ENCODE measurements around the gene STRIT1.
"Not testable (repeated sequence)": the region's sequence is repeated elsewhere in the genome, so short reads cannot be mapped to it uniquely, and the experiment has no call there.

STRIT1 gene

GRCh38 chr3:155262855-155263254 is 30.6 kb downstream of the STRIT1 start:
- not testable (repeated sequence) for DNase-seq

- DNase-seq = no peak
Measured at GRCh38 chr3:155262295-155262694, 31.2 kb downstream of the STRIT1 start.

DNA sequence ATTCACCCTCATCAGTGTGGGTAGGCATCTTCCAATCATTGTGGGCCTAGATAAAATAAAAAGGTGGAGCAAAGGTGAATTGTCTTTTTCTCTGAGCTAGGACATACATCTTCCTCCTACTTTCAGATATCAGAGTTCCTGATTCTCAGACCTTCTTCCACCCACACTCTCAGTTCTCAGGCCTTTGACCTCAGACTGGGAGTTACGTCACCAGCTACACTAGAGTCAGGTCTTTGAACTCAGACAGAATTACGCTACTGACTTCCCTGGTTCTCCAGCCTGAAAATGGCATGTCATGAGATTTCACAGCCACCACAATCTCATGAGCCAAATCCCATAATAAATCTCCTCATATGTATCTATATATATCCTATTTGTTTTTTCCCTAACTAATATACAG is 39.0 kb downstream of the STRIT1 start:
- DNase-seq = no peak

DNA sequence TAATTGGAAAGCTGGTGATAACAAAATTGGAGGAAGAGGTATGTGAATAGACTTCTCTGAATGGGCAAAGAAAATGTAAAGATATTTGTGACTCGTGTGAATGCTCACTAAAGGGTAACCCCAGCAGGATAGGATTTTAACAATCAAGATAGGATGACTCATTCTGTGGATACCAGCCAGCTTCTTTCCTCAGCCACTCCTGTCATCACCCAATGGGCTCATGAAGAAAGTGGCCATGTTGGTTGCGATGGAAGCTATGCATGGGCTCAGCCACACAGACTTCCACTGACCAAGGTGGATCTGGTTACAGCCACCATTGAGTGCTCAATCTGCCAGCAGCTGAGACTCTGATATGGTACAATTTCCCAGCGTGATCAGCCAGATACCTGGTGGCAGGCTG is 40.9 kb downstream of the STRIT1 start:
- DNase-seq = no peak

DNA sequence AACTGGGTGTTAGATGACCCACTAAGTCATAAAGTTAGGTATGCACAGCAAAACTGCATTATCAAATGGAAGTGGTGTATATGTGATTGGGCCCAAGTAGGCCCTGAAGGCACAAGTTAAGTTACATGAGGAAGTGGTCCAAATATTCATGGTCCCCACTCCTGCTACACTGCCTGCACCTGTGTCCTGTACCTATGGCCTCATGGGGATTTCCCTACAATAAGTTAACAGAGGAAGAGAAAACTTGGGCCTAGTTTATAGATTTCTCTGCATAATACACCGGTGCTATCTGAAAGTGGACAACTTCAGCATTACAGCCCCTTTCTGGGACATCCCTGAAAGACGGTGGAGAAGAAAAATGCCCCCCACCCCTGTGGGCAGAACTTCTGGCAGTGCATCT is 41.5 kb downstream of the STRIT1 start:
- no peak for DNase-seq

DNA sequence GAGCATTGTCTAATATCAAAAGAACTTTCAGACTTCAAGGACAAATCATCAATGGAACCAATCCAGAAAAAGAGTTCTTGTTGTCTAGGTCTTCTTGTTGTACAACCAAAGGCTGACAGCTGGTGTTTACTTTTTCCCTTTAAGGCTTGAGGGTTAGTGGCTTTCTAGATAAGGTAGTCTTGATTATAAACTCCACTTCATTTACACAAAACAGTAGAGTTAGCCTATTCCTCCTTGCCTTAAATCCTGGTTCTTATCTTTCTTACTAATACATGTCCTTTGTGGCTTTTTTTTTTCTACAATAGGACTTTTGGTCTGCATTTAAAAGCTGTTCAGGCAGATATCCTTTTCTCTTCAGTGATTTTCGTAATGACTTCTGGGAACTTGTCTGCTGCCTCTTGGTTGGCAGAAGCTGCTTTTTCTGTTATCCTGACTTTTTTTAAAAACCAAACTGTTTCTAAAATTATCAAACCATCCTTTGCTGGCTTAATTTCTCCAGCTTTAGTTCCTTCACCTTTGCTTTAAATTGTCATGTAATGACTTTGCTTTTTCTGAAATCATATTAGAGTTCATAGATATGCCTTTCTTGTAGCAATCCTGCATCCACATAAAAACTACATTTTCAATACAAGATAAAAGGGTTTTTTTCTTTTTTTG is 44.8 kb downstream of the STRIT1 start:
- no peak for DNase-seq

DNA sequence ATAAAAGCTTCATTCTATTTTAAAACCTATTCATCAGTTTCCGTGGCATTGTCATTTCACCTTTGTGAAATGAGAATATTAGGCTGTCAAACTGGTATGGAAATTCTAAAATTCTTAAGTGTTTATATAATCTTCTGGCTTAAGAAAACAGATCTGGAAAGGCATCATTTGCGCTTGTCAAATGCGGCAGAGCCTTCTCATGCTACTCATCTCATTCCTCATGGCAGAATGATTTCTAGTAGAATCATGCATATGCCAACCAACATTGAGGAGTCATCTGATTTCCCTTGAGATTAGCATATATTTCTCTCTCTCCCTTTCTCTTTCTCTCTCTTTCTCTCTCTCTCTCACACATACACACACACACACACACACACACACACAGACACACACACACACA is 48.8 kb downstream of the STRIT1 start:
- DNase-seq = no peak

DNA sequence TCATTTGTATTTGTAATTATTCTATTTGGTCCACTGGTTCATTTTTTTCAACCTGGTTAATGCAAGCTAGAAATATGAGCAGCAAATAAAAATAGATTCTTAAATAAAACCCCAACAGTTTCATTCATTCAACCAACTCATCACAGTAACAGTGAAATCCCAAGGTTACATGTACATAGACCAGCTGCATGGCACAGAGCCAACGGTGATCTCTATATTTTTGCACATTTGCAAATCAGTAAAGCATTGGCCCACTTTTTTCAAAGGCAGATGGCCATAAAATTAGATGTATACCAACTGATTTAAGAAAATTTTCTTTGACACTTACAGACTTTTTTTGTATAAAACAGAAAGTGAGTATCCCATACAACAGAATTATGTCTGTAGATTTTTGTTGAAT is 49.3 kb downstream of the STRIT1 start:
- no peak for DNase-seq

- DNase-seq = no peak
Measured at GRCh38 chr3:155243512-155243921, 50.0 kb downstream of the STRIT1 start.

- DNase-seq = no peak
Measured at GRCh38 chr3:155242342-155242741, 51.1 kb downstream of the STRIT1 start.

DNA sequence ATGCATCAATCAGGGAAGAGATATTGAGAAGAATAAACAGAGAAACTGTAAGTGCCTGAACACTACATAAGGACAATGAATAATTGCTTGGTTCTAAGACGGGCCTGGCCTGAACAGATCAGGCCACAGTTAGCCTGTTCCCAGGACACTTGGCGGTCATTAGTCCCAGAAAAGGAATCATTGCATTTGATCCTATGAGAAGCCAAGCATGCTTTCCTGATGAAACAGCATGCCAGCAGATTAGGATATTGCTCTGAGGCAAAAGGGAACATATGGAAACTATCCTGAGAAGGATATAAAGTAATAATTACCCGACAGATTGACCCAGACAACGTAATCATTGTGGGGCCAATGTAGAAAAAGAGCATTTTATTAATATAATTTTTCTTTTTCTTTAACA is 51.9 kb downstream of the STRIT1 start:
- DNase-seq = no peak

Measured in activated CD4-positive, alpha-beta T cell treated with anti-CD3 and anti-CD28 coated beads, Interleukin-2, amount 50 U/mL, for 16 hours (primary cell).